Measurements from ENCODE around the gene ARHGAP20. TPM values are rescaled to one million over a fixed set of nuclear protein-coding genes. Genes with fewer than 3 reads are reported as not detected.

The ARHGAP20 gene
- total and polyA plus RNA-seq, 4 donors, result 0.46 to 1.5 (median 0.73) TPM

DNA sequence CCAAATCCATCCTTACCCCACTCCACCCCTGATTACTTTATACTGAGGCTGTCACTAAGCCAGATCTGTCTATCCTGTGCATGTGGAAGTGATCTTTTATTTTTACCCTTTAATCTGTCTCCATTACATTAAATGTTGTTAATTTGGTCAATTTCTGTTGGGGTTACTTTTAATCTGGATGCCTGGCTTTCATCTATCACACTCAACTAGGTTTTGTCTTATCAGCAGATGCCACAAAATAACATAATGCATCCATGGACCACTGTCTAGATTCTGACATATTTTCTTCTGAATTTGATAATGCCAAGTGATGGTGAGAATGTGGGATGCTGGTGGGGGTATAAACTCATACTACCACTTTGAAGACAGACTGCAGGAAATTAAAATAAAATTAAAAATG, 174.1 kb downstream of the ARHGAP20 start:
- no peak for DNase-seq (ENCODE audit: low spot score)

DNA sequence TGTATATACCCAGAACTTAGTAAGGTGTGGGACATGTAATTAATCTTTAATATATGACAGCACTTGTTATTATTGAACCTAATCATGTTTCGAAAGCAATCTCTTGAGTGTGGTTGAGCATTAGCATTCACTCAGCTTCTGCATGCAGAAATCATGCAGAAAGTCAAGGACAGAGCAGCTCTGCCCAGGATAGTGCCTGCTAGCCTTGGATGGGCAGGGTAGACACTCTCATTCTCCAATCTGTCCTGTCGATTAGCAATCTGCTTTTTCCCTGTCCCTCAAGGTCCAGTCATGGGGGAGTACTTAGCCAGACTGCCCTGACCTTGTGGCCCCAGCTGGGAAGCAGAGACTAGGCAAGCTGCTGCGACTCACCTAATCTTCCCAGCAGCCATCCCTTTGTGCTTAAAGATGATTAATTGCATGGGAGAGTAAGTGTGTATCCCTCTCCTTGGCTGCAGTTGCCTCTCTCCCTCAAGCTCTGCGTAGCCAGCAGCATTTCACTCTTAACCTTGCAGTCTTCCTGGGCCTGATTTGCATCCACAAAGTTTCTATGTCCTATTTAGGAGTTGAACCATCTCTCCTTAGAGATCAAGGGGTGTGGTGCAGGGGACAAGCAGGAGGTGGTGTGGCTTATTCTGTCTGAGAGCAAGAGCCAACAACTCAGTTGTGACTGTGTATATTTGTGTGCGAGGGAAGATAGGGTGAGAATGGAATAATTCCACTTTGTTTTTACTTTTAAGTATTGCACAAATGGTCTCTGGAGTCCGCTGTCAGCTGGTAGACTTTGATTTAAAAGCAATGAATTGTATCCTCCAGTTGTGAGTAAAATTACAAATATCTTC, 181.1 kb downstream of the ARHGAP20 start:
- Histone ChIP-seq H3K4me3 (ENCODE audit: low read depth in 1 of 3, low read length in 3 of 3) (no peak overlapping the region), H3K27me3 (ENCODE audit: control insufficient read depth in 4 of 4, insufficient read depth in 4 of 4, low read length in 3 of 4) (no peaks in the 10 kb centered on the region), H3K9ac (ENCODE audit: low read depth in 1 of 2, low read length in 2 of 2) (no peak overlapping the region), H3K36me3 (ENCODE audit: control insufficient read depth in 4 of 4, insufficient read depth in 3 of 4, low read depth in 1 of 4, low read length in 3 of 4) (no peaks in the 10 kb centered on the region), H3K9me3 (ENCODE audit: control insufficient read depth in 4 of 4, low read length in 3 of 4) (peaks cover 0 to 5% (median 2%) of the 10 kb centered on the region in 4 donors), H3K4me1 (ENCODE audit: control insufficient read depth in 4 of 4, insufficient read depth in 4 of 4, low read length in 3 of 4) (no peaks in the 10 kb centered on the region), H3K27ac (ENCODE audit: low read depth in 1 of 2, low read length in 2 of 2) (no peak overlapping the region)
- 84% methylated on average over 6 of the region's 6 CpGs for WGBS
- TF ChIP-seq FOXA2 (IDR thresholded peaks at IDR 0.05), result no peak
- TF ChIP-seq TAF1 (conservative IDR thresholded peaks at IDR 0.05), result no peak
- no peak for TF ChIP-seq FOXA1 (IDR thresholded peaks at IDR 0.05)
- TF ChIP-seq, protein P1, sequence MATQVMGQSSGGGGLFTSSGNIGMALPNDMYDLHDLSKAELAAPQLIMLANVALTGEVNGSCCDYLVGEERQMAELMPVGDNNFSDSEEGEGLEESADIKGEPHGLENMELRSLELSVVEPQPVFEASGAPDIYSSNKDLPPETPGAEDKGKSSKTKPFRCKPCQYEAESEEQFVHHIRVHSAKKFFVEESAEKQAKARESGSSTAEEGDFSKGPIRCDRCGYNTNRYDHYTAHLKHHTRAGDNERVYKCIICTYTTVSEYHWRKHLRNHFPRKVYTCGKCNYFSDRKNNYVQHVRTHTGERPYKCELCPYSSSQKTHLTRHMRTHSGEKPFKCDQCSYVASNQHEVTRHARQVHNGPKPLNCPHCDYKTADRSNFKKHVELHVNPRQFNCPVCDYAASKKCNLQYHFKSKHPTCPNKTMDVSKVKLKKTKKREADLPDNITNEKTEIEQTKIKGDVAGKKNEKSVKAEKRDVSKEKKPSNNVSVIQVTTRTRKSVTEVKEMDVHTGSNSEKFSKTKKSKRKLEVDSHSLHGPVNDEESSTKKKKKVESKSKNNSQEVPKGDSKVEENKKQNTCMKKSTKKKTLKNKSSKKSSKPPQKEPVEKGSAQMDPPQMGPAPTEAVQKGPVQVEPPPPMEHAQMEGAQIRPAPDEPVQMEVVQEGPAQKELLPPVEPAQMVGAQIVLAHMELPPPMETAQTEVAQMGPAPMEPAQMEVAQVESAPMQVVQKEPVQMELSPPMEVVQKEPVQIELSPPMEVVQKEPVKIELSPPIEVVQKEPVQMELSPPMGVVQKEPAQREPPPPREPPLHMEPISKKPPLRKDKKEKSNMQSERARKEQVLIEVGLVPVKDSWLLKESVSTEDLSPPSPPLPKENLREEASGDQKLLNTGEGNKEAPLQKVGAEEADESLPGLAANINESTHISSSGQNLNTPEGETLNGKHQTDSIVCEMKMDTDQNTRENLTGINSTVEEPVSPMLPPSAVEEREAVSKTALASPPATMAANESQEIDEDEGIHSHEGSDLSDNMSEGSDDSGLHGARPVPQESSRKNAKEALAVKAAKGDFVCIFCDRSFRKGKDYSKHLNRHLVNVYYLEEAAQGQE (IDR thresholded peaks at IDR 0.05), result no peak
- TF ChIP-seq, protein P2, sequence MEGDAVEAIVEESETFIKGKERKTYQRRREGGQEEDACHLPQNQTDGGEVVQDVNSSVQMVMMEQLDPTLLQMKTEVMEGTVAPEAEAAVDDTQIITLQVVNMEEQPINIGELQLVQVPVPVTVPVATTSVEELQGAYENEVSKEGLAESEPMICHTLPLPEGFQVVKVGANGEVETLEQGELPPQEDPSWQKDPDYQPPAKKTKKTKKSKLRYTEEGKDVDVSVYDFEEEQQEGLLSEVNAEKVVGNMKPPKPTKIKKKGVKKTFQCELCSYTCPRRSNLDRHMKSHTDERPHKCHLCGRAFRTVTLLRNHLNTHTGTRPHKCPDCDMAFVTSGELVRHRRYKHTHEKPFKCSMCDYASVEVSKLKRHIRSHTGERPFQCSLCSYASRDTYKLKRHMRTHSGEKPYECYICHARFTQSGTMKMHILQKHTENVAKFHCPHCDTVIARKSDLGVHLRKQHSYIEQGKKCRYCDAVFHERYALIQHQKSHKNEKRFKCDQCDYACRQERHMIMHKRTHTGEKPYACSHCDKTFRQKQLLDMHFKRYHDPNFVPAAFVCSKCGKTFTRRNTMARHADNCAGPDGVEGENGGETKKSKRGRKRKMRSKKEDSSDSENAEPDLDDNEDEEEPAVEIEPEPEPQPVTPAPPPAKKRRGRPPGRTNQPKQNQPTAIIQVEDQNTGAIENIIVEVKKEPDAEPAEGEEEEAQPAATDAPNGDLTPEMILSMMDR (IDR thresholded peaks at IDR 0.05; ENCODE audit: low read depth, low read length, missing input control), result no peak
- TF ChIP-seq, protein P3, sequence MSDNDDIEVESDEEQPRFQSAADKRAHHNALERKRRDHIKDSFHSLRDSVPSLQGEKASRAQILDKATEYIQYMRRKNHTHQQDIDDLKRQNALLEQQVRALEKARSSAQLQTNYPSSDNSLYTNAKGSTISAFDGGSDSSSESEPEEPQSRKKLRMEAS (IDR thresholded peaks at IDR 0.05), result no peak
- TF ChIP-seq, protein P4, sequence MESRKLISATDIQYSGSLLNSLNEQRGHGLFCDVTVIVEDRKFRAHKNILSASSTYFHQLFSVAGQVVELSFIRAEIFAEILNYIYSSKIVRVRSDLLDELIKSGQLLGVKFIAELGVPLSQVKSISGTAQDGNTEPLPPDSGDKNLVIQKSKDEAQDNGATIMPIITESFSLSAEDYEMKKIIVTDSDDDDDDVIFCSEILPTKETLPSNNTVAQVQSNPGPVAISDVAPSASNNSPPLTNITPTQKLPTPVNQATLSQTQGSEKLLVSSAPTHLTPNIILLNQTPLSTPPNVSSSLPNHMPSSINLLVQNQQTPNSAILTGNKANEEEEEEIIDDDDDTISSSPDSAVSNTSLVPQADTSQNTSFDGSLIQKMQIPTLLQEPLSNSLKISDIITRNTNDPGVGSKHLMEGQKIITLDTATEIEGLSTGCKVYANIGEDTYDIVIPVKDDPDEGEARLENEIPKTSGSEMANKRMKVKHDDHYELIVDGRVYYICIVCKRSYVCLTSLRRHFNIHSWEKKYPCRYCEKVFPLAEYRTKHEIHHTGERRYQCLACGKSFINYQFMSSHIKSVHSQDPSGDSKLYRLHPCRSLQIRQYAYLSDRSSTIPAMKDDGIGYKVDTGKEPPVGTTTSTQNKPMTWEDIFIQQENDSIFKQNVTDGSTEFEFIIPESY (IDR thresholded peaks at IDR 0.05), result no peak
- TF ChIP-seq RAD21 (IDR thresholded peaks at IDR 0.05), result no peak
- TF ChIP-seq GABPA (IDR thresholded peaks at IDR 0.05 in 1 of 2, conservative IDR thresholded peaks at IDR 0.05 in 1 of 2), result no peak
- TF ChIP-seq SP1 (IDR thresholded peaks at IDR 0.05), result no peak
- TF ChIP-seq EGR1 (IDR thresholded peaks at IDR 0.05; ENCODE audit: low read depth in 2 of 2), result no peak
- no peak for DNase-seq (ENCODE audit: low spot score)

More for the DNA sequence above, 174.1 kb downstream of the ARHGAP20 start:
- TF ChIP-seq, protein P4 (IDR thresholded peaks at IDR 0.05), result no peak
- TF ChIP-seq SP1 (IDR thresholded peaks at IDR 0.05), result no peak
- TF ChIP-seq, protein P1 (IDR thresholded peaks at IDR 0.05), result no peak
- no peak for TF ChIP-seq YY1 (IDR thresholded peaks at IDR 0.05)
- Histone ChIP-seq H3K27ac (ENCODE audit: low read depth in 1 of 2, low read length in 2 of 2) (no peak overlapping the region), H3K4me1 (ENCODE audit: control insufficient read depth in 4 of 4, insufficient read depth in 4 of 4, low read length in 3 of 4) (no peaks in the 10 kb centered on the region), H3K9me3 (ENCODE audit: control insufficient read depth in 4 of 4, low read length in 3 of 4) (no peaks in the 10 kb centered on the region), H3K4me3 (ENCODE audit: low read depth in 1 of 3, low read length in 3 of 3) (no peak overlapping the region), H3K9ac (ENCODE audit: low read depth in 1 of 2, low read length in 2 of 2) (no peak overlapping the region), H3K36me3 (ENCODE audit: control insufficient read depth in 4 of 4, insufficient read depth in 3 of 4, low read depth in 1 of 4, low read length in 3 of 4) (no peaks in the 10 kb centered on the region), H3K27me3 (ENCODE audit: control insufficient read depth in 4 of 4, insufficient read depth in 4 of 4, low read length in 3 of 4) (no peaks in the 10 kb centered on the region)
